IPS DF 6.9 (cell line): ENCODE results near the gene BRD3OS.
"Not testable (repeated sequence)": the region's sequence is repeated elsewhere in the genome, so short reads cannot be mapped to it uniquely, and the experiment has no call there.

Experiments
- DNase-seq: peaks from one replicate; pipeline ENCODE4 v3.0.0-alpha.2; 2013; ENCODE audit warnings: low read depth, low spot score
- H3K27ac ChIP-seq: one replicate; pipeline ENCODE4 v1.5.1; 2013; ENCODE audit warnings: low read length, control low read depth
- H3K27me3 ChIP-seq: 2 replicates; pipeline ENCODE4 v1.6.1; 2013; ENCODE audit warnings: mild to moderate bottlenecking, low read length; ENCODE audit not compliant: control insufficient read depth, insufficient read depth
- H3K36me3 ChIP-seq: 2 replicates; pipeline ENCODE4 v1.6.1; 2013; ENCODE audit warnings: low read length; ENCODE audit not compliant: control insufficient read depth, insufficient read depth
- H3K4me1 ChIP-seq: 2 replicates; pipeline ENCODE4 v1.6.1; 2013; ENCODE audit warnings: low read length; ENCODE audit not compliant: control insufficient read depth, insufficient read depth
- H3K4me3 ChIP-seq: 2 replicates; pipeline ENCODE4 v1.5.1; 2013; ENCODE audit warnings: mild to moderate bottlenecking, low read length
- H3K9me3 ChIP-seq: 2 replicates; pipeline ENCODE4 v1.6.1; 2013; ENCODE audit warnings: low read length, inconsistent platforms; ENCODE audit not compliant: control insufficient read depth, insufficient read depth
- WGBS: extraction: QIAGEN DNeasy Blood & Tissue Kit; methylation state at CpG from one replicate; pipeline ENCODE4 v1.1.7; 2013; ENCODE audit warnings: mixed read lengths, missing lambda C conversion rate; ENCODE audit not compliant: insufficient read length, insufficient coverage; 5-methylcytosine and 5-hydroxymethylcytosine counted together

BRD3OS gene

DNA sequence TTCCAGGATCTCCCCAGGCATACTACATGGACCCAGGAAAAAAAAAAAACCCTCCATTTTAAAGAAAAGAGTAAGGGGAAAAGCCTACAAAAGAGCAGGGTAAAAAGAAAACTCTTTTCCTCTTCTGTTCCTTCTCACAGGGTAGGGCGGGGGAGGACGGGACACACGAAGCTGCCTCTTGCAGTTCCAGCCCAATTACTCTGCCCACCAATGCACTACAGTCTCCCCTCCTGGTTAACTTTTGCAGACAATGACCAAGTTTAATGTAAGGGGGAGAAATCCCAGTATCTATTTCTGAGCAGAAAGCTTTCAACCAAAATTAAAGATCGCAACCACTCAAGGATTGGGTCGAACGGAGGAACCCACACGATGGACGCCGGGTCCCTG lies 41.2 kb downstream of the BRD3OS start:
- no CpG with 5 or more reads among the region's 9 CpGs for WGBS
- no peak for DNase-seq

DNA sequence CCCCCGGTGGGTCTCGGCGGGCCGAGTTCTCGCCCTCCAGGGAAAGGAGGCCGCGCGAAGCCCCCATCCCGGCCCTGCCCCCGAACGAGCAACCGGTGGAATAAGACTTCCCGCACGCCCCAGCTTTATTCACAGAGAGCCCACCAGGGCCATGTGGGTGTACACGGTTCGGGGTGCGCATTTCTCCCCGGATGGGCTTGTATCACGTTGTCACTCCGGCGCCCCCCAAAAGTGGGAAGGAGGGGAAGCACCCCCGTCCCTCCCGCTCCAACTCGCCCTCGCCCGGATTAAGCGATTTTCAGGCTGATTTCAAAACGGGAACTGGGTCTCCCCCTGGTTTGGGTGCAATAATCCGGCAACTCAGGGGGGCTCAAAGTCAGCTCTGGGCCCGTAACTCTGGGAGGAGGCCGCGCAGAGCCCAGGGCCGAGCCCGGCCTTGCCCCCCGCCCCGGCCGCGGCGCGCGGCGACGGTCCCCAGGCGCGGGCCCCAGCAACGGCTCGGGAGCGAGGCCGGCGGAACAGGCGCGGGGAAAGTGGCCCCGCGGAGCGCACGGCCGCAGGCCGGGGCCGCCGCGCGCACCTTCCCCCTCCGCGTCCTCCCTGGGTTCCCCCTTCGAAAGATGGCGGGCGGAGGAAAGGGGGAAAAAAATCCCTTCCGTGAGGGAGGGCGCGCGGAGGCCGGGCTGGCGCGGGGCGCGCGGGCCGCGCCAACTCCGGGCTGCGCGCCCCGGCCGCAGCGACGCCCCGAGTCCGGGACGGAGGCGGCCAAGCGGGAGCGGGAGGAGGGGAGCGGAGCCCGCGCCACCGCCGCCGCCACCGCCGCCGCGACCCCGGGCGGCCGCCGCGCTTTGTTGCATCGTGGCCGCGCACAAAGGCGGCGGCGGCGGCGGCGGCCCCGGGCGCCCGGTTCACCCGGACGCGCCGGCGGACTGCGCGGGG lies 41.9 kb downstream of the BRD3OS start:
- Histone ChIP-seq H3K27me3 (no peaks in the 10 kb centered on the region), H3K36me3 (no peaks in the 10 kb centered on the region), H3K4me3 (peak overlapping the region; percentile 82), H3K27ac (no peak overlapping the region), H3K4me1 (peaks cover 3% of the 10 kb centered on the region; the same call in 1 of the 2 replicates), H3K9me3 (no peaks in the 10 kb centered on the region)
- no CpG with 5 or more reads among the region's 126 CpGs for WGBS
- no peak for DNase-seq

More for the DNA sequence above, 41.2 kb downstream of the BRD3OS start:
- Histone ChIP-seq H3K36me3 (no peaks in the 10 kb centered on the region), H3K4me3 (peak overlapping the region; percentile 82), H3K27me3 (no peaks in the 10 kb centered on the region), H3K9me3 (no peaks in the 10 kb centered on the region), H3K4me1 (peaks cover 3% of the 10 kb centered on the region; the same call in 1 of the 2 replicates), H3K27ac (no peak overlapping the region)

DNA sequence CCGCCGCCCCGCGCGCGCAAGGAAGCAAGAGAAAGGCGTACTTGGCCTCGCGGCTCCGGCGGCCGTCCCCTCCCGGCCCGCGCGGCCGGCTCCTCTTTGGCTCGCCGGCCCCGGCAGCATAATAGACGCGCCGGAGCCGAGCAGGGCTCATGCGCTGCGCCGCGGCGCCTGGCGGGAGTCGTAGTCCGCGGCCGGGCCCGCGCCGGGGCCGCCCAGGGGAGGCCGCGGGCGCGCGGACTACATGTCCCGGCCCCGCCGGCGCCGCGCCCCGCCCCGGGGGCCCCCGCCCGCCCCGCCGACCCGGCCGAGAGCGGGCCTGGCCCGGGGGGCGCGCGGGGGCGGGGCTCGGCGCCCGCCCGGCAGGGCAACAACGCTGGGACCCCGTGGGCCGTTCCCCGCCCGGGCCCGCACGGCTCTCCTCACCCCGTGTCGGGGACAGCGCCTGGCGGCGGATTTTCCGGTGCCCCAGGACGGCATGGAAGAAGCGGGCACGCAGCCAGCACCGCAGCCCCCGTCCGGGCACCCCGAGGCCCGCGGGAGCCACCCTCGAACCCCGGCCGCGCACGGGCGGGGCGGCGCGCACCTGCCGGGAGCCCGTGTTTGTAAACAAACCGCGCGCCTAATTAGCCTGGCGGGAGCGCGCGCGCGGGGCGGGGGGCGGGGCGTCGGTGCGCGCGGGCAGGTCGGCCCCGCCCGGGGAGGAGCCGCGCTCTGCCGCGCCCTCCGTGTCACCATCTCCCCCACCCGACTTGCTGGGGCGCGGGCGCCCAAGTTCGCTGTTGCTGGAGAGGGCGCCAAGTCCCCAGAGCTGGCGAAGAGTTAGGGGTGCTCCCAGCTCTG lies 42.8 kb downstream of the BRD3OS start, which contains the start of gene BRD3:
TSS of gene BRD3 (minus strand) at position 123 of the 840 bp plus-strand sequence. CDS start 14,549 bp downstream, outside the sequence.
- Histone ChIP-seq H3K36me3 (no peaks in the 10 kb centered on the region), H3K9me3 (no peaks in the 10 kb centered on the region), H3K4me1 (peaks cover 3% of the 10 kb centered on the region; the same call in 1 of the 2 replicates), H3K27me3 (no peaks in the 10 kb centered on the region), H3K4me3 (peak within 1 kb of the TSS; percentile 97), H3K27ac (no peak within 1 kb of the TSS)
- no CpG with 5 or more reads among the region's 131 CpGs for WGBS
- DNase-seq, result peak; percentile 52

DNA sequence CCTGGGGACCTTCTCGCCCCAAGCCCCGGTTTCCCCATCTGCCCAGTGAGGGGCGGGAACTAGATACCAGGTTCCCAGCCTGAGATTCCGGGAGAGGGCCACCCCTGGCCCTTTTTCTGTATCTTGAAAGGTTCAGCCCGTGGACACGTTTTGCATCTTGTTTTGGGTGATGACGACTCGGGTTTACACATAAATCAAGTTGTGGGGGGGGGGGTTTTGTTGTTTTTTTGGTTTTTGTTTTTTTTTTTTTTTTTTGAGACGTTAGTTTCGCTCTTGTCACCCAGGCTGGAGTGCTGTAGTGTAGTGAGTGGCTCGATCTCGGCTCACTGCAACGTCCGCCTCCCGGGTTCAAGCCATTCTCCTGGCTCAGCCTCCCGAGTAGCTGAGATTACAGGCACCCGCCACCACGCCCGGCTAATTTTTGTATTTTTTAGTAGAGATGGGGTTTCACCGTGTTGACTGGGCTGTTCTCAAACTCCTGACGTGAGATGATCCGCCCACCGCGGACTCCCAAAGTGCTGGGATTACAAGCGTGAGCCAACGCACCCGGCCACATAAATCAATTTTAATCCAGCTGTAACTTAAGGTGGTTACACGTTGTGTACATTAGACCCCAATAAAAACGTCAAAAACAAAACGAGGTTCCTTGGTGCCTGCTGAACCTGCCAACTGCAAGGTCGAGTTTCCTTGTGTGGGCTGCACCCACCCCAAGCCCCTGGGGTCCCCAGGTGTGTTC lies 43.6 kb downstream of the BRD3OS start:
- Histone ChIP-seq H3K9me3 (no peaks in the 10 kb centered on the region; the same call in 1 of the 2 replicates), H3K4me1 (peaks cover 3% of the 10 kb centered on the region; the same call in 1 of the 2 replicates), H3K4me3 (peak overlapping the region; percentile 97; the same call in 1 of the 2 replicates), H3K27me3 (no peaks in the 10 kb centered on the region), H3K27ac (no peak overlapping the region), H3K36me3 (no peaks in the 10 kb centered on the region)
- no CpG with 5 or more reads among the region's 31 CpGs for WGBS
- no peak for DNase-seq

DNA sequence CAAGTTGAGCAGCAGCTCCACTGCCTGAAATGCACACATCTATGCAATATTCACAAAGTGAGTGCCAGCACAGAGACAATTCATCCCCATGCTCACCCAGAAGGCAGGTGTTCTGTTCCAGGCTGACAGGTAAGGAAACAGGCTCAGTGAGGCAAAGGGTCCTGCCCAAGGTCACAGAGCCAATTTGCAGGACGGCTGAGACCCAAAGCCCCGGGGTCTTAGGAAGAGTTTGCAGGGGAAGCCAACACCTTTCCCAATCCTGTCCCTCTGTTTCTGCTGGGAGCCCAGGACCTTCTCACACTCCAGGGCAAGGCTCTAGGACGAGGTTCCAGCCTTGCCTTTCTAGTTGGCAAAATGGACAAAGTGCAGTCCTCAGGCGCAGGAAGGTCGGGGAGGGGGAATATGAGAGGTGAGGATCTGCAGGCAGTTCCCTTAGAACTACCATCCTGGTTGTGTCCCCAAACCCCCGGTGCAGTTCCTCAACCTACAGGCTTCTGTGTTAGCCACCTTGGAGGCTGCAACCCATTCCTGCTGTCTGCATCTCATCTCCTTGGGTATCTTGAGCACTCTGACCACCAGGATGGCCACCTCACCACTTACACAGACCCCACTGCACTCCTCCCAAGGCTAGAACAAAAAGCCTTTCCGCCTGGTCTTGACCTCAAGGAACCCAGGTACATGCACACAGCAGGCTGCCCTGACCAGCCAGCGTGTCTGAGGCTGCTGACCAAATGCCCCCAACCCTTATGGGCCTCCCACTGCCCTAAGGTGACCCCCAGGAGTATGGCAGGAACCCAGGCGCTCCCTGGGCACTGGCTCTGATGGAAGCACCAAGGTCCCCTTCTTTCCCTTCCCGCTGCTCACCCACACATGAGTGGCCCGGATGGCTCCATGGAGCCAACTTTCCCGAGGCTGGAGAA lies 44.5 kb downstream of the BRD3OS start:
- DNase-seq, result no peak
- no peak overlapping the region for H3K4me3 ChIP-seq
- H3K36me3 ChIP-seq, result no peaks in the 10 kb centered on the region
- no peaks in the 10 kb centered on the region; the same call in 1 of the 2 replicates for H3K9me3 ChIP-seq
- no peak overlapping the region for H3K27ac ChIP-seq
- no CpG with 5 or more reads among the region's 12 CpGs for WGBS
- H3K27me3 ChIP-seq, result no peaks in the 10 kb centered on the region
- H3K4me1 ChIP-seq, result peaks cover 3% of the 10 kb centered on the region; the same call in 1 of the 2 replicates

GRCh38 chr9:134071149-134071548 lies 45.9 kb downstream of the BRD3OS start:
- H3K4me3 ChIP-seq, result no peak overlapping the region
- no CpG with 5 or more reads among the region's 12 CpGs for WGBS
- no peak for DNase-seq
- no peaks in the 10 kb centered on the region; the same call in 1 of the 2 replicates for H3K9me3 ChIP-seq
- no peaks in the 10 kb centered on the region for H3K27me3 ChIP-seq
- no peaks in the 10 kb centered on the region for H3K36me3 ChIP-seq
- H3K4me1 ChIP-seq, result no peaks in the 10 kb centered on the region
- no peak overlapping the region for H3K27ac ChIP-seq

DNA sequence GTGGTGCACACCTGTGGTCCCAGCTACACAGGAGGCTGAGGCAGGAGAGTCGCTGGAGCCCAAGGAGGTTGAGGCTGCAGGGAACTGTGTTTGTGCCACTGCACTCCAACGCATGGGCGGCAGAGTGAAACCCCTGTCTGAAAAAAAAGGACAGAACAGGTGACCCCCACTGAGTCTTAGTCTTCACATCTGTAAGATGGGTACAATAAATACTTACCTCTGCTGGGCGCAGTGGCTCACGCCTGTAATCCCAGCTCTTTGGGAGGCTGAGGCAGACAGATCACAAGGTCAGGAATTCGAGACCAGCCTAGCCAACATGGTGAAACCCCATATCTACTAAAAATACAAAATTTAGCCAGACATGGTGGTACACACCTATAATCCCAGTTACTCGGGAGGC lies 47.4 kb downstream of the BRD3OS start:
- not testable (repeated sequence) for H3K9me3 ChIP-seq, H3K4me3 ChIP-seq, H3K27ac ChIP-seq, DNase-seq, H3K27me3 ChIP-seq, H3K36me3 ChIP-seq, H3K4me1 ChIP-seq
- no CpG with 5 or more reads among the region's 7 CpGs for WGBS

- no CpG with 5 or more reads among the region's 6 CpGs for WGBS
- Histone ChIP-seq H3K27me3 (no peaks in the 10 kb centered on the region), H3K36me3 (no peaks in the 10 kb centered on the region), H3K27ac (no peak overlapping the region), H3K9me3 (no peaks in the 10 kb centered on the region; the same call in 1 of the 2 replicates), H3K4me1 (no peaks in the 10 kb centered on the region), H3K4me3 (no peak overlapping the region)
- no peak for DNase-seq
These were observed 48.2 kb downstream of the BRD3OS start for GRCh38 chr9:134073500-134073899.

DNA sequence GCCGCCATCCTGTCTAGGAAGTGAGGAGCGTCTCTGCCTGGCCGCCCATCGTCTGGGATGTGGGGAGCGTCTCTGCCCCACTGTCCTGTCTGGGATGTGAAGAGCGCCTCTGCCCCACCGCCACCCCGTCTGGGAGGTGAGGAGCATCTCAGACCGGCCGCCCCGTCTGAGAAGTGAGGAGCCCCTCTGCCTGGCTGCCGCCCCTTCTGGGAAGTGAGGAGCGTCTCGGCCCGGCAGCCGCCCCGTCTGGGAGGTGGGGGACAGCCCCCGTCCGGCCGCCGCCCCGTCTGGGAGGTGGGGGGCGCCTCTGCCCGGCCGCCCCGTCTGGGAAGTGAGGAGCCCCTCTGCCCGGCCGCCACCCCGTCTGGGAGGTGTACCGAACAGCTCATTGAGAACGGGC lies 50.4 kb downstream of the BRD3OS start:
- no CpG with 5 or more reads among the region's 31 CpGs for WGBS
- H3K27ac ChIP-seq, H3K36me3 ChIP-seq, H3K9me3 ChIP-seq, DNase-seq, H3K4me1 ChIP-seq, H3K27me3 ChIP-seq, H3K4me3 ChIP-seq: not testable (repeated sequence)
